SK-N-SH (cell line): ENCODE measurements around the gene AMMECR1L.

ENCODE experiments used
- EP300 ChIP-seq, 2 experiments: IDR thresholded peaks; 2 replicates each; pipeline versions ENCODE4 v1.4.0 to v1.6.1; 2012; ENCODE audit warnings: borderline replicate concordance in 1 of 2, low read depth in 1 of 2, low read length in 1 of 2
- TAF1 ChIP-seq: IDR thresholded peaks from 2 replicates; pipeline ENCODE4 v1.6.1; 2012; ENCODE audit warnings: low read depth, mild to moderate bottlenecking, low read length, moderate library complexity, borderline replicate concordance
- YY1 ChIP-seq: IDR thresholded peaks from 2 replicates; pipeline ENCODE4 v1.4.0; 2012; ENCODE audit warnings: low read depth, mild to moderate bottlenecking
- TF ChIP-seq, protein P1 (sequence below): fragments of 200-600 bp; sonication (generic); IDR thresholded peaks from 2 replicates; pipeline ENCODE4 v1.6.1; 2017; ENCODE audit warnings: antibody characterized with exemption, mild to moderate bottlenecking, moderate library complexity
- TF ChIP-seq, protein P2 (sequence below): IDR thresholded peaks from 2 replicates; pipeline ENCODE4 v1.4.0; 2012; ENCODE audit warnings: low read depth, borderline replicate concordance

DNA sequence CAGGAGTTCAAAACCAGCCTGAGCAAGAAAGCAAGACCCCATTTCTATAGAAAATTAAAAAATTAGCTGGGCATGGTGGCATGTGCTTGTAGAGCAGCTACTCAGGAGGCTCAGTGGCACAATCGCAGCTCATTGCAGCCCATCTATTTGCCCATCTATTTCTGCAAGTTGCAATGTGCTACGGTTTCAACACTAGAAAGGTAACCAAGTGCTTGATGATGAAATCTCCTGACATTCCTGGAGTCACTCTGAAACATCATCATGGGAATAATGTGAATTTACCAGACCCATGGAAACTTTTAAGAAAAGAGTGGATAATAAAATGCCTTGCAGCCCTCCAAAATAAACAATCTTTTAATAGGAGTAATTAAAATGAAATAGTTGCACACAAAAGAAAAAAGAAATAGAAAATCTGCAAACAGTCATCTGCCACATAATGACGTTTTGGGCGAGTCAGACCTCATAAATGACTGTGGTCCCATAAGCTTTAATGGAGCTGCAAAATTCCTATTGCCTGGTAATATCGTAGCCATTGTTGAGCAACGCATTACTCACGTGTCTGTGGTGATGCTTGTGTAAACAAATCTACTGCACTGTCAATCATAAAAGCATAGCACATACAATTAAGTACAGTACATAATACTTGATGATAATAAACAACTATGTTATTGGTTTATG lies 46.6 kb upstream of the AMMECR1L start:
- TF ChIP-seq, protein P1, sequence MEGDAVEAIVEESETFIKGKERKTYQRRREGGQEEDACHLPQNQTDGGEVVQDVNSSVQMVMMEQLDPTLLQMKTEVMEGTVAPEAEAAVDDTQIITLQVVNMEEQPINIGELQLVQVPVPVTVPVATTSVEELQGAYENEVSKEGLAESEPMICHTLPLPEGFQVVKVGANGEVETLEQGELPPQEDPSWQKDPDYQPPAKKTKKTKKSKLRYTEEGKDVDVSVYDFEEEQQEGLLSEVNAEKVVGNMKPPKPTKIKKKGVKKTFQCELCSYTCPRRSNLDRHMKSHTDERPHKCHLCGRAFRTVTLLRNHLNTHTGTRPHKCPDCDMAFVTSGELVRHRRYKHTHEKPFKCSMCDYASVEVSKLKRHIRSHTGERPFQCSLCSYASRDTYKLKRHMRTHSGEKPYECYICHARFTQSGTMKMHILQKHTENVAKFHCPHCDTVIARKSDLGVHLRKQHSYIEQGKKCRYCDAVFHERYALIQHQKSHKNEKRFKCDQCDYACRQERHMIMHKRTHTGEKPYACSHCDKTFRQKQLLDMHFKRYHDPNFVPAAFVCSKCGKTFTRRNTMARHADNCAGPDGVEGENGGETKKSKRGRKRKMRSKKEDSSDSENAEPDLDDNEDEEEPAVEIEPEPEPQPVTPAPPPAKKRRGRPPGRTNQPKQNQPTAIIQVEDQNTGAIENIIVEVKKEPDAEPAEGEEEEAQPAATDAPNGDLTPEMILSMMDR: no peak
- TF ChIP-seq, protein P2, sequence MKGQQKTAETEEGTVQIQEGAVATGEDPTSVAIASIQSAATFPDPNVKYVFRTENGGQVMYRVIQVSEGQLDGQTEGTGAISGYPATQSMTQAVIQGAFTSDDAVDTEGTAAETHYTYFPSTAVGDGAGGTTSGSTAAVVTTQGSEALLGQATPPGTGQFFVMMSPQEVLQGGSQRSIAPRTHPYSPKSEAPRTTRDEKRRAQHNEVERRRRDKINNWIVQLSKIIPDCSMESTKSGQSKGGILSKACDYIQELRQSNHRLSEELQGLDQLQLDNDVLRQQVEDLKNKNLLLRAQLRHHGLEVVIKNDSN: no peak
- TF ChIP-seq TAF1 (no peak), EP300 (IDR thresholded peaks at IDR 0.05; ENCODE audit: borderline replicate concordance in 1 of 2, low read depth in 1 of 2, low read length in 1 of 2) (no peak), YY1 (no peak)
